Ramos (cell line): Measurements from ENCODE around the gene UBAC2.

Source experiments
- in situ Hi-C: fragments of 300-500 bp; cut with MboI; formaldehyde crosslinking; loops from one replicate; pipeline ENCODE4 v1.14.3; 2022; ENCODE audit warnings: low sequenced_read_pairs; ENCODE audit not compliant: unreplicated experiment

The UBAC2 gene

GRCh38 chr13:99200432-99201167 is at the start of gene UBAC2:
TSS of gene UBAC2 (plus strand) at chr13:99200854. CDS start at chr13:99200909, 55 bp downstream.
- in situ Hi-C loops: no loop called here

- in situ Hi-C loops: no loop called here
Measured at GRCh38 chr13:99151516-99151915, 49.1 kb upstream of the UBAC2 start.

GRCh38 chr13:99153219-99153618 is 47.4 kb upstream of the UBAC2 start:
- in situ Hi-C loops: no loop called here

GRCh38 chr13:99154064-99154463 is 46.6 kb upstream of the UBAC2 start:
- in situ Hi-C loops: no loop called here

GRCh38 chr13:99155821-99156220 is 44.8 kb upstream of the UBAC2 start:
- in situ Hi-C loops: no loop called here

GRCh38 chr13:99157046-99157445 is 43.6 kb upstream of the UBAC2 start:
- in situ Hi-C loops: no loop called here

- in situ Hi-C loops: no loop called here
Measured at GRCh38 chr13:99158846-99159245, 41.8 kb upstream of the UBAC2 start.

- in situ Hi-C loops: no loop called here
Measured at GRCh38 chr13:99159331-99160061, 41.2 kb upstream of the UBAC2 start.

GRCh38 chr13:99160415-99160814 is 40.2 kb upstream of the UBAC2 start:
- in situ Hi-C loops: no loop called here

- in situ Hi-C loops: no loop called here
Measured at GRCh38 chr13:99161512-99161911, 39.1 kb upstream of the UBAC2 start.

- in situ Hi-C loops: no loop called here
Measured at GRCh38 chr13:99162567-99163361, 37.9 kb upstream of the UBAC2 start.

GRCh38 chr13:99164226-99164625 is 36.4 kb upstream of the UBAC2 start:
- in situ Hi-C loops: no loop called here

- in situ Hi-C loops: no loop called here
Measured at GRCh38 chr13:99165753-99166587, 34.7 kb upstream of the UBAC2 start.

- in situ Hi-C loops: no loop called here
Measured at GRCh38 chr13:99172951-99173350, 27.7 kb upstream of the UBAC2 start.

- in situ Hi-C loops: no loop called here
Measured at GRCh38 chr13:99173606-99174005, 27.0 kb upstream of the UBAC2 start.

GRCh38 chr13:99174533-99175100 is 26.0 kb upstream of the UBAC2 start:
- in situ Hi-C loops: loop anchor here (5.0 kb wide), 2 partner anchors 93 to 263 kb away; no protein-coding TSS in a partner anchor

- in situ Hi-C loops: loop anchor here (5.0 kb wide), 2 partner anchors 91 to 261 kb away; no protein-coding TSS in a partner anchor
Measured at GRCh38 chr13:99176309-99177276, 24.1 kb upstream of the UBAC2 start.

GRCh38 chr13:99178636-99179035 is 22.0 kb upstream of the UBAC2 start:
- in situ Hi-C loops: loop anchor here (5.0 kb wide), 2 partner anchors 89 to 259 kb away; no protein-coding TSS in a partner anchor
